Measurements from ENCODE around the gene MCOLN1.

The MCOLN1 gene

GRCh38 chr19:7549429-7550148 lies 27.2 kb downstream of the MCOLN1 start:
- Histone ChIP-seq H3K36me3 (ENCODE audit: insufficient read depth, low read length) (peaks cover 14% of the 10 kb centered on the region; the same call in 1 of the 2 replicates), H3K9ac (ENCODE audit: low read depth, low read length) (no peak overlapping the region), H3K4me3 (ENCODE audit: low read length) (no peak overlapping the region), H3K4me1 (ENCODE audit: insufficient read depth, low read length) (no peaks in the 10 kb centered on the region), H3K27me3 (ENCODE audit: insufficient read depth, low read length) (no peaks in the 10 kb centered on the region), H3K9me3 (ENCODE audit: insufficient read depth, low read depth, low read length) (no peaks in the 10 kb centered on the region), H3K27ac (ENCODE audit: low read depth, low read length) (no peak overlapping the region)
- 94% methylated on average over 36 of the region's 36 CpGs for WGBS

GRCh38 chr19:7550169-7550770 lies 27.8 kb downstream of the MCOLN1 start:
- Histone ChIP-seq H3K9me3 (ENCODE audit: insufficient read depth, low read depth, low read length) (no peaks in the 10 kb centered on the region), H3K9ac (ENCODE audit: low read depth, low read length) (no peak overlapping the region), H3K27me3 (ENCODE audit: insufficient read depth, low read length) (no peaks in the 10 kb centered on the region), H3K36me3 (ENCODE audit: insufficient read depth, low read length) (peaks cover 13% of the 10 kb centered on the region; the same call in 1 of the 2 replicates), H3K4me1 (ENCODE audit: insufficient read depth, low read length) (no peaks in the 10 kb centered on the region), H3K4me3 (ENCODE audit: low read length) (peak overlapping the region; percentile 43; the same call in 1 of the 2 replicates), H3K27ac (ENCODE audit: low read depth, low read length) (no peak overlapping the region)
- 96% methylated on average over 41 of the region's 41 CpGs for WGBS

- Histone ChIP-seq H3K9ac (ENCODE audit: low read depth, low read length) (no peak overlapping the region), H3K27me3 (ENCODE audit: insufficient read depth, low read length) (no peaks in the 10 kb centered on the region), H3K4me1 (ENCODE audit: insufficient read depth, low read length) (no peaks in the 10 kb centered on the region), H3K4me3 (ENCODE audit: low read length) (peak overlapping the region; percentile 60), H3K9me3 (ENCODE audit: insufficient read depth, low read depth, low read length) (no peaks in the 10 kb centered on the region), H3K27ac (ENCODE audit: low read depth, low read length) (peak overlapping the region; percentile 66; the same call in 1 of the 2 replicates), H3K36me3 (ENCODE audit: insufficient read depth, low read length) (peaks cover 15% of the 10 kb centered on the region)
- 24% methylated on average over 51 of the region's 51 CpGs for WGBS
Observed at GRCh38 chr19:7550987-7551761, 28.8 kb downstream of the MCOLN1 start.

GRCh38 chr19:7552781-7553180 lies 30.4 kb downstream of the MCOLN1 start:
- Histone ChIP-seq H3K9ac (ENCODE audit: low read depth, low read length) (no peak overlapping the region), H3K36me3 (ENCODE audit: insufficient read depth, low read length) (peaks cover 31% of the 10 kb centered on the region), H3K27me3 (ENCODE audit: insufficient read depth, low read length) (no peaks in the 10 kb centered on the region), H3K9me3 (ENCODE audit: insufficient read depth, low read depth, low read length) (no peaks in the 10 kb centered on the region), H3K27ac (ENCODE audit: low read depth, low read length) (no peak overlapping the region), H3K4me3 (ENCODE audit: low read length) (no peak overlapping the region), H3K4me1 (ENCODE audit: insufficient read depth, low read length) (no peaks in the 10 kb centered on the region)
- WGBS = 94% methylated on average over 2 of the region's 2 CpGs

- Histone ChIP-seq H3K9me3 (ENCODE audit: insufficient read depth, low read depth, low read length) (no peaks in the 10 kb centered on the region), H3K4me1 (ENCODE audit: insufficient read depth, low read length) (no peaks in the 10 kb centered on the region), H3K9ac (ENCODE audit: low read depth, low read length) (no peak overlapping the region), H3K27me3 (ENCODE audit: insufficient read depth, low read length) (no peaks in the 10 kb centered on the region), H3K36me3 (ENCODE audit: insufficient read depth, low read length) (peaks cover 49% of the 10 kb centered on the region), H3K4me3 (ENCODE audit: low read length) (no peak overlapping the region), H3K27ac (ENCODE audit: low read depth, low read length) (no peak overlapping the region)
- WGBS = 96% methylated on average over 28 of the region's 28 CpGs
Observed at GRCh38 chr19:7554565-7554964, 32.1 kb downstream of the MCOLN1 start.

GRCh38 chr19:7554990-7555864 lies 32.8 kb downstream of the MCOLN1 start:
- Histone ChIP-seq H3K4me1 (ENCODE audit: insufficient read depth, low read length) (no peaks in the 10 kb centered on the region), H3K4me3 (ENCODE audit: low read length) (peak overlapping the region; percentile 44; the same call in 1 of the 2 replicates), H3K9ac (ENCODE audit: low read depth, low read length) (no peak overlapping the region), H3K9me3 (ENCODE audit: insufficient read depth, low read depth, low read length) (no peaks in the 10 kb centered on the region), H3K27ac (ENCODE audit: low read depth, low read length) (no peak overlapping the region), H3K36me3 (ENCODE audit: insufficient read depth, low read length) (peaks cover 46% of the 10 kb centered on the region), H3K27me3 (ENCODE audit: insufficient read depth, low read length) (no peaks in the 10 kb centered on the region)
- 93% methylated on average over 62 of the region's 62 CpGs for WGBS

GRCh38 chr19:7556696-7557315 lies 34.4 kb downstream of the MCOLN1 start:
- Histone ChIP-seq H3K27me3 (ENCODE audit: insufficient read depth, low read length) (no peaks in the 10 kb centered on the region), H3K4me1 (ENCODE audit: insufficient read depth, low read length) (no peaks in the 10 kb centered on the region), H3K4me3 (ENCODE audit: low read length) (no peak overlapping the region), H3K36me3 (ENCODE audit: insufficient read depth, low read length) (peaks cover 51% of the 10 kb centered on the region), H3K27ac (ENCODE audit: low read depth, low read length) (no peak overlapping the region), H3K9ac (ENCODE audit: low read depth, low read length) (no peak overlapping the region), H3K9me3 (ENCODE audit: insufficient read depth, low read depth, low read length) (no peaks in the 10 kb centered on the region)
- 96% methylated on average over 54 of the region's 54 CpGs for WGBS

- H3K4me1 ChIP-seq (ENCODE audit: insufficient read depth, low read length) = no peaks in the 10 kb centered on the region
- H3K9me3 ChIP-seq (ENCODE audit: insufficient read depth, low read depth, low read length) = no peaks in the 10 kb centered on the region
- WGBS = 97% methylated on average over 18 of the region's 18 CpGs
- no peak overlapping the region for H3K9ac ChIP-seq (ENCODE audit: low read depth, low read length)
- H3K4me3 ChIP-seq (ENCODE audit: low read length) = no peak overlapping the region
- H3K27me3 ChIP-seq (ENCODE audit: insufficient read depth, low read length) = no peaks in the 10 kb centered on the region
- no peak overlapping the region for H3K27ac ChIP-seq (ENCODE audit: low read depth, low read length)
- H3K36me3 ChIP-seq (ENCODE audit: insufficient read depth, low read length) = peaks cover 47% of the 10 kb centered on the region
Observed at GRCh38 chr19:7558667-7559066, 36.2 kb downstream of the MCOLN1 start.

- Histone ChIP-seq H3K9me3 (ENCODE audit: insufficient read depth, low read depth, low read length) (no peaks in the 10 kb centered on the region), H3K36me3 (ENCODE audit: insufficient read depth, low read length) (peaks cover 46% of the 10 kb centered on the region), H3K27me3 (ENCODE audit: insufficient read depth, low read length) (no peaks in the 10 kb centered on the region), H3K4me1 (ENCODE audit: insufficient read depth, low read length) (no peaks in the 10 kb centered on the region), H3K9ac (ENCODE audit: low read depth, low read length) (no peak overlapping the region), H3K4me3 (ENCODE audit: low read length) (no peak overlapping the region), H3K27ac (ENCODE audit: low read depth, low read length) (no peak overlapping the region)
- 60% methylated on average over 4 of the region's 4 CpGs for WGBS
Observed at GRCh38 chr19:7559102-7559501, 36.7 kb downstream of the MCOLN1 start.

GRCh38 chr19:7560255-7560654 lies 37.8 kb downstream of the MCOLN1 start:
- Histone ChIP-seq H3K27ac (ENCODE audit: low read depth, low read length) (no peak overlapping the region), H3K9me3 (ENCODE audit: insufficient read depth, low read depth, low read length) (no peaks in the 10 kb centered on the region), H3K27me3 (ENCODE audit: insufficient read depth, low read length) (no peaks in the 10 kb centered on the region), H3K9ac (ENCODE audit: low read depth, low read length) (no peak overlapping the region), H3K4me1 (ENCODE audit: insufficient read depth, low read length) (no peaks in the 10 kb centered on the region), H3K36me3 (ENCODE audit: insufficient read depth, low read length) (peaks cover 46% of the 10 kb centered on the region), H3K4me3 (ENCODE audit: low read length) (no peak overlapping the region)
- WGBS = 89% methylated on average over 2 of the region's 2 CpGs
